Mesodermal cell (in vitro differentiated cells): ENCODE results near the gene CHD5.

ENCODE experiments used
- H3K27ac ChIP-seq: 2 replicates; pipeline ENCODE4 v1.7.0; 2013; ENCODE audit warnings: mild to moderate bottlenecking, low read depth, low read length, moderate library complexity; ENCODE audit not compliant: severe bottlenecking
- H3K36me3 ChIP-seq: 2 replicates; pipeline ENCODE4 v1.7.1; 2013; ENCODE audit warnings: mild to moderate bottlenecking, low read length, moderate library complexity; ENCODE audit not compliant: control insufficient read depth, insufficient read depth
- H3K4me1 ChIP-seq: one replicate; pipeline ENCODE4 v1.7.1; 2013; ENCODE audit warnings: mild to moderate bottlenecking, low read length; ENCODE audit not compliant: insufficient read depth, control insufficient read depth, poor library complexity, severe bottlenecking
- H3K4me3 ChIP-seq: 2 replicates; pipeline ENCODE4 v1.7.0; 2013; ENCODE audit warnings: low read length, control low read depth, mild to moderate bottlenecking; ENCODE audit not compliant: insufficient read depth, poor library complexity, severe bottlenecking; ENCODE audit errors: extremely low read depth
- H3K9me3 ChIP-seq: 2 replicates; pipeline ENCODE4 v1.7.1; 2013; ENCODE audit warnings: mild to moderate bottlenecking, low read length, moderate library complexity; ENCODE audit not compliant: control insufficient read depth
- WGBS, 2 experiments: methylation state at CpG; one replicate each; pipeline ENCODE4 v1.1.5; 2013; ENCODE audit warnings: missing lambda C conversion rate in 2 of 2; ENCODE audit not compliant: insufficient coverage in 2 of 2; 5-methylcytosine and 5-hydroxymethylcytosine counted together

The CHD5 gene

DNA sequence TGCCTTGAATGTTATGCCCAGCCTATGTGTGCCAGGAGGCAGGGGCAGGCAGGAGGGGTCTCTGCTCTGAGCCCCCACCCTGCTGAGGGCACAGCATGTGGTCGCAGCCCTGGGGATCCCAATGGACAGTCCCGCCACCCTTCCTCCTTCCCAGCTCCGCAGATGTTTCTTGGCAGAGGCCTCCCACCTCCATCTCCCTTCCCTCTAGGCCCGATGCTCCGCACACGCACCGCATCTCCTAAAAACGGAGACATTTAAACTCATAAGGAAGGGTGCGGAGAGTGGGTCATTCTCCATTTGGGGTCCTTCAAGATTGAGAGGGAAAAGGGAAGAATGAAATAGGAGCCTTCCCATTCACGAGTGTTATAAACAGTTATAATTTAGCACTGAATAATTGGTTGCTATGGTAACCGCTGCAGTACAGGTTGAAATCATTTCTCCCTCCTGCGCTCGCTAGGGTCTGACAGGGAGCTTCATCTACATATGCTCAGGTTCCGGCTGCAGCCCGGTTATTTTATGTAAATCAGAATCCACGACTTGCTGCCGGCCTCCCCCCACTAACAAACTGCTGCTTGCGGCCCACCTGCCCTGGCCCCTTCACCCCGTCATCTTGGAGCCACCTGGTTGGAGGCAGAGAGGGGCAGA lies 16.0 kb downstream of the CHD5 start:
- 83 to 87% methylated on average over 13 to 14 of the region's 19 CpGs for whole genome bisulfite sequencing, 2 experiments
- H3K9me3 ChIP-seq: no peaks in the 10 kb centered on the region
- no peaks in the 10 kb centered on the region for H3K36me3 ChIP-seq
- H3K4me1 ChIP-seq: no peaks in the 10 kb centered on the region
- H3K27ac ChIP-seq: no peak overlapping the region
- no peak overlapping the region for H3K4me3 ChIP-seq

DNA sequence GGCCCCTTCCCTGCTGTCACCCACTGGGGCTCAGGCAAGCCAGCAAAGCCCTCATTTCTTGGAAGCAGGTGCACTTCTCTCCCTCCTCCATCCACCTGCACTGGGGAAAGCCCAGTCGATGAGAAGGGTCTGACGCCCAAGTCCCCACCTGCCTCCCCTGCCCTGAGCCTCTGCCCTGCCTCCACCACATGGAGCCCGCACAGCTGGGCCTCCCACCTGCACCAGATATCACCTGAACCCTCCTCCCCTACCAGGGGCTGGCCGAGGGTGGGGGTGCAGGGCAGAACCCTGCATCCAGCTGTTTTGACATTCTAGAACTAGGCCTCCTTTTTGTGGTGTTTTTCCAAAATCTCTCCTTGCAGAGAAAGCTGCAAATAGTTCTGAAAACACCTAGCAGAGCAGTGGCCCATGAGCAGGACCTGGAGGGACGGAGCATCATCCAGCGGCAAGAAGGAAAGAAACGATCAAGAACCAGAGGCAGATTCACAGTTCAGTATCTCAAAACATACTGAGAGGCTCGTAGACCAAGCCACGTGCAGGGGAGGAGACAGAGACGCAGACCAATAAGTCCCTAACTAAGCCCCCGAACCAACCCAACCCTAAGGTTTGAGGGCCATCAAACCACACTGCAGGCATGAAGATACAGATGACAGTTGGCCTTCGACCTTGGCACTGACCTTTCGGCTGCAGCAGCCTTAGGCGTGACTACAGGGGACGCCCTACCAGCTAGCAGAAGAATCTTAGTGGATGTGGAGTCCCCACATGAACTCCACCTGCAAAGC lies 16.7 kb downstream of the CHD5 start:
- WGBS, 2 experiments: 86 to 91% methylated on average over 12 to 15 of the region's 15 CpGs
- Histone ChIP-seq H3K27ac (no peak overlapping the region), H3K9me3 (no peaks in the 10 kb centered on the region), H3K4me3 (no peak overlapping the region), H3K4me1 (no peaks in the 10 kb centered on the region), H3K36me3 (no peaks in the 10 kb centered on the region)

DNA sequence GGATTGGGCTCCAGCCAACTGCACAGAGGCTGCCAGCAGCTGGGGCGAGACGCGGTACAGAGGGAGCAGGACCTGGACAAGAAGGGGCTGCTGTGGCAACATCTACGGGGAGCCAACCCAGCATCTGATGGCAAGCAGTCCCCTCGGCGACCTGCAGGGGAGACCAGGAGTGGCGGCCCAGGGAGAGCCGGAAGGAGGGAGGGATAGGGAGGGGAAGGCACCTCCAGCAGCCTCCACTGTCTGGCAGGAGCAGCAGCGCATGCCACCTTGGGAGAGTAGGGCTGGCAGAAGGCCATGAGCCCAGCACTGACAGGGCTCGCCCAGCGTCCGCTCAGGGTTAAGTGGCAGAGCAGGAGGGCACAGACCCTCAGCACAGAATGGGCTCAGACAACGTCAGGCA lies 17.3 kb downstream of the CHD5 start:
- 68 to 88% methylated on average over 7 to 10 of the region's 13 CpGs for WGBS, 2 experiments
- Histone ChIP-seq H3K4me1 (peaks cover 2% of the 10 kb centered on the region), H3K27ac (no peak overlapping the region), H3K9me3 (no peaks in the 10 kb centered on the region), H3K36me3 (no peaks in the 10 kb centered on the region), H3K4me3 (no peak overlapping the region)

DNA sequence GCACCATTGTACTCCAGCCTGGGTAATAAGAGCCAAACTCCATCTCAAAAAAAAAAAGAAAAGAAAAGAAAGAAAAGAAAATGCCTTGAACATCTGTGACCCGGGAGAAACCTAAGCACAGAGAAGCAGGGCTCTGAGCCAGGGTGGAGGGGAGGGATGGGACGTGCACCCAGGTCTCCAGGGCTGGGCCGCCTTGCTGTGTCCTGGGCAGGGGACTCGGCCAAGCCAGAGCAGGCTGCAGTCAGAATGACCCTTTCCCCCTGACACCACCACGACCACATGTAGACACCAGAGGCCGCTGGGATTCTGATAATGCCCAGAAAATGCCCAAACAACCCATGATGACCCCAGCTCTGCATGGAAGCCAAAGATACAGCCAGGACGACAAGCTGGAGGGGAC lies 17.8 kb downstream of the CHD5 start:
- H3K27ac ChIP-seq: no peak overlapping the region
- no peak overlapping the region for H3K4me3 ChIP-seq
- 83 to 100% methylated on average over 4 to 5 of the region's 7 CpGs for WGBS, 2 experiments
- H3K4me1 ChIP-seq: peaks cover 6% of the 10 kb centered on the region
- no peaks in the 10 kb centered on the region for H3K36me3 ChIP-seq
- H3K9me3 ChIP-seq: no peaks in the 10 kb centered on the region

DNA sequence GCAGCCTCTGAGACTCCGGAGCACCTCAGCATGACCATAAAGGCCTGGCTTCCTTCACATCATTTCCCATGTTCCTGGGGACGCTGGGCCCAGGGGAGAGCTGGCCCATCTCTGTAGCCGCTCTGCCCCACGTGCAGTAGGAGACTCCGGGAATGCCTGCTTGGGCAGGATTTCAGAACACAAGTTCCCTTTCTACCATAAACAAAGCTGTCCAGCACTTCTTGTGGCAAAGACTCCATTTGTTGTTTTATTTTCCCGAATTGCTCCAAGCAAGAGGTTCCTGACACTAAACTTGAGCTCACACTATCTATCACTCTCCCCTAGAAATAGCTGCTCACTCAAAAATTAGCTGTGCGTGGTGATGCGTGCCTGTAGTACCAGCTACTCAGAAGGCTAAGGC lies 21.9 kb downstream of the CHD5 start:
- H3K4me1 ChIP-seq: peaks cover 13% of the 10 kb centered on the region
- WGBS, 2 experiments: 66 to 74% methylated on average over 7 of the region's 8 CpGs
- H3K9me3 ChIP-seq: no peaks in the 10 kb centered on the region
- no peak overlapping the region for H3K4me3 ChIP-seq
- H3K27ac ChIP-seq: no peak overlapping the region
- H3K36me3 ChIP-seq: no peaks in the 10 kb centered on the region

DNA sequence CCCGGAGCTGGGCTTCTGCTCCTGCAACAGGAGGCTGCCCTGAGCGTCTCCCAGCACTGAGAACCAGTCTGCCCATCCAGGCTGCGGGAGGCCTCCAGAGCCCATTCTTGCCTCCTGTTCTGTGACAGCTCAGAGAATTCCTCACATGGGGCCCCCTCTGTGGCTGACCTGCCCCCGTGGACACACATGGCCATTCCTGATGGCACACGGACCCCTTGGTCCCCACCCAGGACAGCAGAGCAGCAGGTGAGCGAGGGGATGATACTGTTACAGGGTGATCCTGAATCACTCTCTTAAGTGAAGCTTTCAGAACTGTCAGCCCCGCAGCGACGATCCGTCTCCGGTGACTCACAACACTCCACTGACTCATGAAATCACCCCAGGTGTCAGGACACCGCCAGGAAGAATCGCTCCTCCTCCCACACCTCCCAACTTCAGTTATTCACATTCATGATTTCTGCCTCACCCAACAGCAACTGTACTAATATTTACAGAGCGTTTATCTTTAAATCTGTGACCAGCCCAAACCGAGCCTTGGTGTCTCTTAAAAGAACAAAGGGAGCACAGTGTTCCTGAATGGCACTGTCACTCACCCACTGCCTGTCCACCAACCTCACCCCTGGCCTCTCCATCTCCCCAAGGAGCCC lies 22.5 kb downstream of the CHD5 start:
- H3K9me3 ChIP-seq: no peaks in the 10 kb centered on the region
- WGBS, 2 experiments: 22 to 36% methylated on average over 14 of the region's 15 CpGs
- H3K27ac ChIP-seq: no peak overlapping the region
- peaks cover 13% of the 10 kb centered on the region for H3K4me1 ChIP-seq
- no peak overlapping the region for H3K4me3 ChIP-seq
- H3K36me3 ChIP-seq: no peaks in the 10 kb centered on the region

DNA sequence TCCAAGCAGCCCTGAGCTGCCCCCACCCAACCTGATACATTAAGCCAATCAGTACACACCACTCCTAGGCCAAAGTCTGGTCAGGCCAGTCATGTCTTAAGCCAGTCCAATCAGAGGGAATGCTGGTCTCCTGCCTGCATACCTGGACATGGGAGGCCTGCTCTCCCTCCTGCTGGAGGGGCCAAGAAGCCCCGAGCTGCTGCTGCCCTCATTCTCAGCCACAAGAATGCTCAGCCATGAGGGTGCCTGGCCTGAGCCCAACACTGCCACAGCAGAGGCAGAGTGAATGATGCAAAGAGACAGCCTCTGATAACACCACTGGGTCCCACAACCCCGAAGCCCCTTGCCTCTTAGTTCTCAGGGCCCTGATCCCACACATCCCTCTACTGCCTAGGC lies 23.0 kb downstream of the CHD5 start:
- Histone ChIP-seq H3K27ac (no peak overlapping the region), H3K4me1 (peaks cover 13% of the 10 kb centered on the region), H3K36me3 (no peaks in the 10 kb centered on the region), H3K9me3 (no peaks in the 10 kb centered on the region), H3K4me3 (no peak overlapping the region)
- 75 to 83% methylated on average over 2 of the region's 2 CpGs for WGBS, 2 experiments

DNA sequence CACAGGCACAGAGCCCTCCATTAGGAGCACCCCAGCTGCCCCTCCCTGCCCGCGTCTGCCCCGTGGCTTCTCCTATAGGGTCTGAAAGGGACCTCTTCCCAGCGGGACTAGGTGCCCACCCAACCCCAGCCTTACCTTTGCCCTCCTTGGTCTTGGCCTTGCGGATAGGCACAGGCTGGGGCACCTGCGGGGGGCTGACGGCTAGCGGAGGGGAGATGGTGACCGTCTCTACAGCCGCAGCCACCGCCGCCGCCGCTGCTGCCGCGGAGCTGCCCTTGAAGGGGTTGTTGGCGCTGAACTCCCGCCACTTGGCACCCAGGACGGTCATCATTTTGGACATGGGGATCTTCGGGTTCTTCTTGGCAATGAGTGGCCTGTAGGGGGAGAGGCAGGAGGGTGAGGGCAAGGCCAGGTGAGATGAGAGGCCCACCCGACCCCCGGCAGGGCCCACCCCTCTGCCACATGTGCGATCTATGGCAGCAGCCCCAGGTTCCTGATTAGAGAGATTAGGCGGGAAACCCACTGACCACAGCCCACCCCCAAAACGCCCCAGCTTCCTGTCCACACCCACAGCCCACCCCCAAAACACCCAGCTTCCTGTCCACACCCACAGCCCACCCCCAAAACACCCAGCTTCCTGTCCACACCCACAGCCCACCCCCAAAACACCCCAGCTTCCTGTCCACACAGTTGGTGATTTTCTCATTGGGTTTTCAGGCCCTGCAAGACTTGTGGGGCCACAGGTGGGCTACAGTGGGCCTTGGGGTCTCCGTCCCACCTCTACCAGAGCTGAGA lies 25.4 kb downstream of the CHD5 start:
- no peaks in the 10 kb centered on the region for H3K9me3 ChIP-seq
- H3K4me3 ChIP-seq: no peak overlapping the region
- H3K4me1 ChIP-seq: peaks cover 13% of the 10 kb centered on the region
- H3K36me3 ChIP-seq: no peaks in the 10 kb centered on the region
- WGBS, 2 experiments: 92% methylated on average over 18 to 23 of the region's 26 CpGs
- no peak overlapping the region for H3K27ac ChIP-seq

DNA sequence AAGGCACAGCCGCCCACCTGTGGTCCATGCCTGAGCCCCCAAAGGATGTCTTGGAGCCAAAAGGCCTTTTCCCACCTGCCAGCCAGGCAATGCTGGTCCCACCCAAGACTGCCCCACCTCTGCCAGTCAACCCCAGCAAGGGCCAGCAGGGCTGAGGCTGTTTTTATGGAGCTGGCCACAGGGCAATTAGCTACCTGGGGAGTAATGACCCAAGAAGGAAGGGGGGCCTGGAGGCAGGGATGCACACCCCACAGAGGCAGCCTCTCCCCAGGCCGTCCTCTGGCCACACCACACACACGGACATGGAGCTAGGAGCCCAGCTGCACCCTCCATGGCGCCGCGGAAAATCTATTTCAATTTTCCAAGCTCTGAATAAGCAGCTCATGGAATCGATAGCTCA lies 27.2 kb downstream of the CHD5 start:
- WGBS, 2 experiments: 96 to 100% methylated on average over 5 to 6 of the region's 7 CpGs
- H3K36me3 ChIP-seq: no peaks in the 10 kb centered on the region
- H3K4me1 ChIP-seq: peaks cover 12% of the 10 kb centered on the region
- H3K4me3 ChIP-seq: no peak overlapping the region
- H3K27ac ChIP-seq: no peak overlapping the region
- peaks cover 5% of the 10 kb centered on the region for H3K9me3 ChIP-seq

DNA sequence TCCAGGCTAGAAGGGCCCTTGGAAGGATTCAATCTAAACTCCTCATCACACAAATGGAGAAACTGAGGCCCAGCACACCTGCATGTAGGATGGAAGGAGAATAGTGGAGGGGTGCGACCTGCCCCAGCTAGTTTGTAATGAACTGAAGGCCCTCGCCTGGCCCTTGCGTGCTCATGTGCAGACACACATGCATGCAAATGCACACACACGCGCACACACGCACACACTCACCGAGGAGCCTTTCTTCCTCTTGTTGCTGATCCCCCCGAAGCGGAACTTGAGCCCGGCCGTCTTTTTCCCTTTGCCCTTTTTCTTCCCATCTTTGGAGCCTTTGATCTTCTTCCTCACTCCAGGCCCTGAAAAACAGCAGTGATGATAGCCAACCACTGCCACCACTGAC lies 27.9 kb downstream of the CHD5 start:
- Histone ChIP-seq H3K27ac (no peak overlapping the region), H3K9me3 (peaks cover 5% of the 10 kb centered on the region), H3K36me3 (no peaks in the 10 kb centered on the region), H3K4me3 (no peak overlapping the region), H3K4me1 (peaks cover 5% of the 10 kb centered on the region)
- 91 to 96% methylated on average over 11 of the region's 11 CpGs for WGBS, 2 experiments
